IMR-90 (cell line): ENCODE measurements around the gene TMEM168.

Source experiments
- FOS ChIP-seq: fragments of 150-350 bp; IDR thresholded peaks from 2 replicates; pipeline ENCODE4 v1.6.1; 2016; ENCODE audit warnings: low read depth, low read length
- TF ChIP-seq, protein P1 (sequence below): conservative IDR thresholded peaks from 2 replicates; pipeline ENCODE4 v1.5.1; 2012; ENCODE audit warnings: mild to moderate bottlenecking, low read depth, low read length, improper control_type of control experiment

DNA sequence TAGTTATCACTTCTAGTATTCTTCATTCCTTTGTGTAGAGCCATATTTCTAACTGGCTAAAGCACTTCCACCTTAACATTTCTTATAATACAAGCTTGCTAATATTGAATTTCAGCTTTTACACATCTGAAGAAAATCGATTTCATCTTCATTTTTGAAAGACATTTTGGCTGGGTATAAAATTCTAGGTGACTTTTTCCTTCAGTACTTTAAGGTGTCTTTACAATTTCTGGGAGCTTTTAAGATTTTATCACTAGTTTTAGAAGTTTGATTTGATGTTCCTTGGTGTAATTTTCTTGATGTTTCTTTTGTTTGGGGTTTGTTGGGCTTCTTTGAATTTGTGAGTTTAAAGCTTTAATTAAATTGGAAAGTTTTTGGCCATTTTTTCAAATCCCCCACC lies 38.5 kb upstream of the TMEM168 start:
- TF ChIP-seq, protein P1, sequence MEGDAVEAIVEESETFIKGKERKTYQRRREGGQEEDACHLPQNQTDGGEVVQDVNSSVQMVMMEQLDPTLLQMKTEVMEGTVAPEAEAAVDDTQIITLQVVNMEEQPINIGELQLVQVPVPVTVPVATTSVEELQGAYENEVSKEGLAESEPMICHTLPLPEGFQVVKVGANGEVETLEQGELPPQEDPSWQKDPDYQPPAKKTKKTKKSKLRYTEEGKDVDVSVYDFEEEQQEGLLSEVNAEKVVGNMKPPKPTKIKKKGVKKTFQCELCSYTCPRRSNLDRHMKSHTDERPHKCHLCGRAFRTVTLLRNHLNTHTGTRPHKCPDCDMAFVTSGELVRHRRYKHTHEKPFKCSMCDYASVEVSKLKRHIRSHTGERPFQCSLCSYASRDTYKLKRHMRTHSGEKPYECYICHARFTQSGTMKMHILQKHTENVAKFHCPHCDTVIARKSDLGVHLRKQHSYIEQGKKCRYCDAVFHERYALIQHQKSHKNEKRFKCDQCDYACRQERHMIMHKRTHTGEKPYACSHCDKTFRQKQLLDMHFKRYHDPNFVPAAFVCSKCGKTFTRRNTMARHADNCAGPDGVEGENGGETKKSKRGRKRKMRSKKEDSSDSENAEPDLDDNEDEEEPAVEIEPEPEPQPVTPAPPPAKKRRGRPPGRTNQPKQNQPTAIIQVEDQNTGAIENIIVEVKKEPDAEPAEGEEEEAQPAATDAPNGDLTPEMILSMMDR: no peak
- no peak for TF ChIP-seq FOS
